LNCAP (cell line): ENCODE measurements around the gene HS3ST4.

Source experiments
- TF ChIP-seq, protein P1 (sequence below): fragments of 450-650 bp; IDR thresholded peaks from 2 replicates; pipeline ENCODE4 v1.5.1; 2017; ENCODE audit warnings: mild to moderate bottlenecking

HS3ST4 gene

GRCh38 chr16:25771216-25771615 lies 79.5 kb downstream of the HS3ST4 start:
- TF ChIP-seq, protein P1, sequence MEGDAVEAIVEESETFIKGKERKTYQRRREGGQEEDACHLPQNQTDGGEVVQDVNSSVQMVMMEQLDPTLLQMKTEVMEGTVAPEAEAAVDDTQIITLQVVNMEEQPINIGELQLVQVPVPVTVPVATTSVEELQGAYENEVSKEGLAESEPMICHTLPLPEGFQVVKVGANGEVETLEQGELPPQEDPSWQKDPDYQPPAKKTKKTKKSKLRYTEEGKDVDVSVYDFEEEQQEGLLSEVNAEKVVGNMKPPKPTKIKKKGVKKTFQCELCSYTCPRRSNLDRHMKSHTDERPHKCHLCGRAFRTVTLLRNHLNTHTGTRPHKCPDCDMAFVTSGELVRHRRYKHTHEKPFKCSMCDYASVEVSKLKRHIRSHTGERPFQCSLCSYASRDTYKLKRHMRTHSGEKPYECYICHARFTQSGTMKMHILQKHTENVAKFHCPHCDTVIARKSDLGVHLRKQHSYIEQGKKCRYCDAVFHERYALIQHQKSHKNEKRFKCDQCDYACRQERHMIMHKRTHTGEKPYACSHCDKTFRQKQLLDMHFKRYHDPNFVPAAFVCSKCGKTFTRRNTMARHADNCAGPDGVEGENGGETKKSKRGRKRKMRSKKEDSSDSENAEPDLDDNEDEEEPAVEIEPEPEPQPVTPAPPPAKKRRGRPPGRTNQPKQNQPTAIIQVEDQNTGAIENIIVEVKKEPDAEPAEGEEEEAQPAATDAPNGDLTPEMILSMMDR: no peak

DNA sequence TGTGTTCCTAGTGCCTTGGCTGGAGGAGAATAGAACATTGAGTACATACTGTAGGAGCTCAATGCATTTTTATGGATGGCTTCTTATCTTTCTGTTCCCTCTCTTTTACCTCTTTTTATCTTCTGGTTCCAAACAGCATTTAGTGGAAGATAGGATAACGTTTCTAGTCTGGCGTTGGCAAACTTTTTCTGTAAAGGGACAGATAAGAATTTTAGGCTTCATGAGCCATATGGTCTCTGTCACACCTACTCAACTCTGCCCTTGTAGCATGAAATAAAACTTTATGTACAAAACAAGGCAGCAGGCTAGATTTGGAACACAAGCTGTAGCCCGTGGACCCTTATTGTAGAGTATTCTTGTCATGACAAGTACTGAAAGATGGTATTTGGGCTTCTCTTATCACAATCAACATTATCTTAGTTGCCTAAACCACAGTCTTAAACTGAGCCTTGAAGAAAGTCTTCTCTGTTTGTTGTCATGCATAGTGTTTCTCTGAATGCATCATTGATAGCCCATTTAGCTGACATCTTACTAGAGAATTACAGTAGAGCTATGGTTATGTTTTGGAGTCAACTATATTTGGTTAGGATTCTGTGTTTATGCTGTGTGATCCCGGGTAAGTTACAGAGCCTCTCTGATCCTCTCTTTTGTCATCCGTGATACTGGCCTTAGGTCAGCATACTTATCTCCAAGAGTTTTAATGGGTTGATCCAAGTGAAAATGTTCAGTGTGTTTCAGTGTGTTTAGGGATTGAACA lies 80.2 kb downstream of the HS3ST4 start:
- TF ChIP-seq, protein P1: no peak

DNA sequence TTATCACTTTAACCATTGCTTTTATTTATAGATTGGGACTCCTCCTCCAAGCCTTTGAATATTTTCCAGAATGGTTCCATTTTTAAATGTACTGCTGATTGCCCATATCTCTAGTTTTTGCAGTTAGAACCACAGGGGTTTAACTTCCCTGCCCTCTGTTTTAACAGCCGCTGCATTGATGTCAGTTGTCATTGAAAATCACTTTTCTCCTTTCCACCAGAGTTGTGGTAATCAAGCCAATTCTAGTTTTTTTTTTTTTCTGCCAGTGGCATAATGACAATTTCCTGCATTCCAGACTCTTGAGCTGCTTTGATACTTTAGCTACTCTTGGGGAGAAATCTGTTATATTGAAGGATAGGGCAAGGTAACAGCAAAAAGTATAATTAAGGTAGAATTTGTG lies 91.5 kb downstream of the HS3ST4 start:
- TF ChIP-seq, protein P1: no peak

GRCh38 chr16:25785361-25785760 lies 93.6 kb downstream of the HS3ST4 start:
- TF ChIP-seq, protein P1: no peak

DNA sequence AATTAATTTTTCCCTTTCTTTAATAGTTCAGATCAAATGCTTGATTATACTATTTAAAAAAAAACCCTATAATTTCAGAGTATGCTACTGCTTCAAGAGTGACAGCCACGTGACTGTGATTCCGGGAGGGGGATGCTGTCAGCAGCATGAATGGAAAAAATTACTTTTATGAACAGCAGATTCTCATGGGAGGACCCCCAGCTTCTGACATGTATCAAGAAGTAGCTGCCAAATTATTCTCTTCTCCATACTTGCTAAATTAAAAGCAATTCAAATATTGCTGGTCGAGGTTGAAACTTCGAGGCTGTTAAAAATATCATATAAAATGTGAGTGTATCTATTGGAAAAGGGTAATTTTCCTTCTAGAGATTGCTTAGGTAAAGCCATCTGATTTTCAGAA lies 95.0 kb downstream of the HS3ST4 start:
- TF ChIP-seq, protein P1: no peak

DNA sequence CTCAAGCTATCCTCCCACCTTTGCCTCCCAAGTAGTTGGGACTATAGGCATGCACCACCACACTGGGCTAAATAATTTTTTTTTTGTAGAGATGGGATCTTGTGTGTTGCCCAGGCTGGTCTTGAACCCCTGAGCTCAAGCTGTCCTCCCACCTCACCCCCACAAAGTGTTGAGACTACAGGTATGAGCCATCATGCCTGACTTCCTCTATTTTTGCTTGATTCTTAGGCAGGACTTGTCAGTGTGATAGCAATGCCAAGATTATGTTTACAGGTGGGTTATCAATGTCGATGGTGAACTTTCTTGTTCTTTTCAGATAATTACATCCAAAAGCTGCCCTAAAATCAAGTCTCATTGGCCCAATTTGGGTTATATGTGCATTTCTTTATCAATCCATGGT lies 96.9 kb downstream of the HS3ST4 start:
- TF ChIP-seq, protein P1: no peak

GRCh38 chr16:25796239-25796638 lies 104.5 kb downstream of the HS3ST4 start:
- TF ChIP-seq, protein P1: no peak

- TF ChIP-seq, protein P1: no peak
These were observed 106.3 kb downstream of the HS3ST4 start for GRCh38 chr16:25798065-25798464.
